ENCODE measurements around the gene SDF2L1. TPM values are rescaled to one million over a fixed set of nuclear protein-coding genes. Genes with fewer than 3 reads are reported as not detected.
A peak's percentile ranks its signal among the peaks of the same experiment; 100 is the strongest.

The SDF2L1 gene
- total and polyA plus RNA-seq, 9 of the 15 experiments (the other 6 are each of a cell fraction or from before 2014, with no cell fraction given), result 15.1 to 989 (median 124) TPM

- TF ChIP-seq ZBED1 (IDR thresholded peaks at IDR 0.05), result no peak
- TF ChIP-seq NELFE (IDR thresholded peaks at IDR 0.05; ENCODE audit: insufficient read depth, insufficient read length), result no peak
- 0 out of 2 replicates have a peak, but pooled peaks have one; percentile 31 for TF ChIP-seq SPI1 (IDR thresholded peaks at IDR 0.05; ENCODE audit: borderline replicate concordance, low read depth, low read length)
- no peak for TF ChIP-seq GTF2A2 (tag; IDR thresholded peaks at IDR 0.05)
- peak; percentile 30; the same call in 1 of the 2 replicates for TF ChIP-seq HDGF (IDR thresholded peaks at IDR 0.05)
- no peak for TF ChIP-seq PHF20 (IDR thresholded peaks at IDR 0.05; ENCODE audit: partially characterized antibody)
- TF ChIP-seq ZFP1 (CRISPR knock-in tag; IDR thresholded peaks at IDR 0.05), result no peak
- TF ChIP-seq, protein P1, sequence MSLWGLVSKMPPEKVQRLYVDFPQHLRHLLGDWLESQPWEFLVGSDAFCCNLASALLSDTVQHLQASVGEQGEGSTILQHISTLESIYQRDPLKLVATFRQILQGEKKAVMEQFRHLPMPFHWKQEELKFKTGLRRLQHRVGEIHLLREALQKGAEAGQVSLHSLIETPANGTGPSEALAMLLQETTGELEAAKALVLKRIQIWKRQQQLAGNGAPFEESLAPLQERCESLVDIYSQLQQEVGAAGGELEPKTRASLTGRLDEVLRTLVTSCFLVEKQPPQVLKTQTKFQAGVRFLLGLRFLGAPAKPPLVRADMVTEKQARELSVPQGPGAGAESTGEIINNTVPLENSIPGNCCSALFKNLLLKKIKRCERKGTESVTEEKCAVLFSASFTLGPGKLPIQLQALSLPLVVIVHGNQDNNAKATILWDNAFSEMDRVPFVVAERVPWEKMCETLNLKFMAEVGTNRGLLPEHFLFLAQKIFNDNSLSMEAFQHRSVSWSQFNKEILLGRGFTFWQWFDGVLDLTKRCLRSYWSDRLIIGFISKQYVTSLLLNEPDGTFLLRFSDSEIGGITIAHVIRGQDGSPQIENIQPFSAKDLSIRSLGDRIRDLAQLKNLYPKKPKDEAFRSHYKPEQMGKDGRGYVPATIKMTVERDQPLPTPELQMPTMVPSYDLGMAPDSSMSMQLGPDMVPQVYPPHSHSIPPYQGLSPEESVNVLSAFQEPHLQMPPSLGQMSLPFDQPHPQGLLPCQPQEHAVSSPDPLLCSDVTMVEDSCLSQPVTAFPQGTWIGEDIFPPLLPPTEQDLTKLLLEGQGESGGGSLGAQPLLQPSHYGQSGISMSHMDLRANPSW (CRISPR knock-in tag; IDR thresholded peaks at IDR 0.05), result no peak
- TF ChIP-seq WHSC1 (IDR thresholded peaks at IDR 0.05; ENCODE audit: low read length), result peak; percentile 39
- peak; percentile 49; the same call in 1 of the 2 replicates for TF ChIP-seq ZNF282 (CRISPR knock-in tag; IDR thresholded peaks at IDR 0.05)
- no peak for TF ChIP-seq EP400 (IDR thresholded peaks at IDR 0.05)
- TF ChIP-seq PTBP1 (IDR thresholded peaks at IDR 0.05; ENCODE audit: low read depth, low read length), result 0 out of 2 replicates have a peak, but pooled peaks have one; percentile 9
- TF ChIP-seq E4F1 (CRISPR knock-in tag; IDR thresholded peaks at IDR 0.05; ENCODE audit: borderline replicate concordance), result no peak
- TF ChIP-seq, protein P2, sequence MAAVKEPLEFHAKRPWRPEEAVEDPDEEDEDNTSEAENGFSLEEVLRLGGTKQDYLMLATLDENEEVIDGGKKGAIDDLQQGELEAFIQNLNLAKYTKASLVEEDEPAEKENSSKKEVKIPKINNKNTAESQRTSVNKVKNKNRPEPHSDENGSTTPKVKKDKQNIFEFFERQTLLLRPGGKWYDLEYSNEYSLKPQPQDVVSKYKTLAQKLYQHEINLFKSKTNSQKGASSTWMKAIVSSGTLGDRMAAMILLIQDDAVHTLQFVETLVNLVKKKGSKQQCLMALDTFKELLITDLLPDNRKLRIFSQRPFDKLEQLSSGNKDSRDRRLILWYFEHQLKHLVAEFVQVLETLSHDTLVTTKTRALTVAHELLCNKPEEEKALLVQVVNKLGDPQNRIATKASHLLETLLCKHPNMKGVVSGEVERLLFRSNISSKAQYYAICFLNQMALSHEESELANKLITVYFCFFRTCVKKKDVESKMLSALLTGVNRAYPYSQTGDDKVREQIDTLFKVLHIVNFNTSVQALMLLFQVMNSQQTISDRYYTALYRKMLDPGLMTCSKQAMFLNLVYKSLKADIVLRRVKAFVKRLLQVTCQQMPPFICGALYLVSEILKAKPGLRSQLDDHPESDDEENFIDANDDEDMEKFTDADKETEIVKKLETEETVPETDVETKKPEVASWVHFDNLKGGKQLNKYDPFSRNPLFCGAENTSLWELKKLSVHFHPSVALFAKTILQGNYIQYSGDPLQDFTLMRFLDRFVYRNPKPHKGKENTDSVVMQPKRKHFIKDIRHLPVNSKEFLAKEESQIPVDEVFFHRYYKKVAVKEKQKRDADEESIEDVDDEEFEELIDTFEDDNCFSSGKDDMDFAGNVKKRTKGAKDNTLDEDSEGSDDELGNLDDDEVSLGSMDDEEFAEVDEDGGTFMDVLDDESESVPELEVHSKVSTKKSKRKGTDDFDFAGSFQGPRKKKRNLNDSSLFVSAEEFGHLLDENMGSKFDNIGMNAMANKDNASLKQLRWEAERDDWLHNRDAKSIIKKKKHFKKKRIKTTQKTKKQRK (IDR thresholded peaks at IDR 0.05; ENCODE audit: borderline replicate concordance, low read depth, low read length), result no peak
- TF ChIP-seq GABPB1 (CRISPR knock-in tag; IDR thresholded peaks at IDR 0.05), result no peak
- peak; percentile 66; the same call in 1 of the 2 replicates for TF ChIP-seq IRF2 (CRISPR knock-in tag; IDR thresholded peaks at IDR 0.05)
- TF ChIP-seq DDX20 (tag; IDR thresholded peaks at IDR 0.05; ENCODE audit: low read depth), result no peak
- 0 out of 2 replicates have a peak, but pooled peaks have one; percentile 7 for TF ChIP-seq RBFOX2 (IDR thresholded peaks at IDR 0.05; ENCODE audit: low read depth, low read length)
- TF ChIP-seq ZBTB1 (CRISPR knock-in tag; IDR thresholded peaks at IDR 0.05; ENCODE audit: borderline replicate concordance, low read depth), result 0 out of 2 replicates have a peak, but pooled peaks have one; percentile 30
- peak; percentile 58; the same call in 1 of the 2 replicates for TF ChIP-seq ZNF124 (CRISPR knock-in tag; IDR thresholded peaks at IDR 0.05)
Observed at GRCh38 chr22:21682385-21683175, 40.5 kb downstream of the SDF2L1 start (continued).
